Measurements from ENCODE around the gene LUZP2.

DNA sequence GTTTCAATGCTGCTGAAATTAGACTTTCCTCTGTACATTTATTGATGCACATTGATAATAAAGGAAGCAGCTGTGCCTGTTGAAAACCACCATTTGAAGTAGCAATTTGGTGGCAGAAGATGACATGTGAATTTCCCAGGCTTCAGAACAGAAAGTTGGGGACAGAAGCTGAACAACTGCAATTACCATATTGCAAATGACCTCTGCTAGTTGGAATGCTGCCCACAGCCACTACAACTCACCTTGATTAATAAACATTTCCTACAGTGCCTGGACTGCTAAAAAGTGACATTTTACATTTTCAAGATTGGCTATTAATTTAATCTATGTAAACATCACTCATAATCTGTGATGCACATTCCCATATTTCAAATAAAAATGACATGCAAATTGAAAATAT lies 208.6 kb downstream of the LUZP2 start:
- TF ChIP-seq, protein P1, sequence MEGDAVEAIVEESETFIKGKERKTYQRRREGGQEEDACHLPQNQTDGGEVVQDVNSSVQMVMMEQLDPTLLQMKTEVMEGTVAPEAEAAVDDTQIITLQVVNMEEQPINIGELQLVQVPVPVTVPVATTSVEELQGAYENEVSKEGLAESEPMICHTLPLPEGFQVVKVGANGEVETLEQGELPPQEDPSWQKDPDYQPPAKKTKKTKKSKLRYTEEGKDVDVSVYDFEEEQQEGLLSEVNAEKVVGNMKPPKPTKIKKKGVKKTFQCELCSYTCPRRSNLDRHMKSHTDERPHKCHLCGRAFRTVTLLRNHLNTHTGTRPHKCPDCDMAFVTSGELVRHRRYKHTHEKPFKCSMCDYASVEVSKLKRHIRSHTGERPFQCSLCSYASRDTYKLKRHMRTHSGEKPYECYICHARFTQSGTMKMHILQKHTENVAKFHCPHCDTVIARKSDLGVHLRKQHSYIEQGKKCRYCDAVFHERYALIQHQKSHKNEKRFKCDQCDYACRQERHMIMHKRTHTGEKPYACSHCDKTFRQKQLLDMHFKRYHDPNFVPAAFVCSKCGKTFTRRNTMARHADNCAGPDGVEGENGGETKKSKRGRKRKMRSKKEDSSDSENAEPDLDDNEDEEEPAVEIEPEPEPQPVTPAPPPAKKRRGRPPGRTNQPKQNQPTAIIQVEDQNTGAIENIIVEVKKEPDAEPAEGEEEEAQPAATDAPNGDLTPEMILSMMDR (IDR thresholded peaks at IDR 0.05) = no peak
- no peak for TF ChIP-seq EZH2 (IDR thresholded peaks at IDR 0.05; ENCODE audit: borderline replicate concordance, insufficient read depth, low read depth, low read length, poor library complexity, severe bottlenecking)
